T-helper 9 cell (primary cell): ENCODE measurements around the gene UPF3B.
"Not testable (repeated sequence)": the region's sequence is repeated elsewhere in the genome, so short reads cannot be mapped to it uniquely, and the experiment has no call there.

Source experiments
- DNase-seq: peaks from one replicate; pipeline ENCODE4 v3.0.0-alpha.2; 2020

Gene UPF3B

GRCh38 chrX:119821703-119822102 is 31.1 kb downstream of the UPF3B start:
- DNase-seq: not testable (repeated sequence)

DNA sequence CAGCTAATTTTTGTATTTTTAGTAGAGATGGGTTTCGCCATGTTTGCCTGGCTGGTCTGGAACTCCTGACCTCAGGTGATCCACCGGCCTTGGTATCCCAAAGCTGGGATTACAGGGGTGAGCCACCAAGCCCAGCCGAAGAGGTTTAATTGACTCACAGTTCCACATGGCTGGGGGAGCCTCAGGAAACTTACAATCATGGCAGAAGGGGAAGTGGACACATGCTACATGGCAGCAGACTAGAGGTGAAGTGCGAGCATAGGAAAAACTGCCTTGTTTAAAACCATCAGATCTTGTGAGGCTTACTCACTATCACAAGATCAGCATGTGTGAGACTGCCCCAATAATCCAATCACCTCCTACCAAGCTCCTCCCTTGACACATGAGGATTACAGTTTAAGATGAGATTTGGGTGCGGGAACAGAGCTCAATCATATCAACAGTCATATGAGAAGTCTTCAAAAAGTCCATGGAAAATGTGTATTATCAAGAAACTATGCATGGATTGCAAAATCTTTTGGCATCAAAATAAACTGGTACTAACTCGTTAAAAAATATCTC is 35.6 kb downstream of the UPF3B start:
- DNase-seq: no peak

GRCh38 chrX:119816300-119816699 is 36.5 kb downstream of the UPF3B start:
- no peak for DNase-seq

DNA sequence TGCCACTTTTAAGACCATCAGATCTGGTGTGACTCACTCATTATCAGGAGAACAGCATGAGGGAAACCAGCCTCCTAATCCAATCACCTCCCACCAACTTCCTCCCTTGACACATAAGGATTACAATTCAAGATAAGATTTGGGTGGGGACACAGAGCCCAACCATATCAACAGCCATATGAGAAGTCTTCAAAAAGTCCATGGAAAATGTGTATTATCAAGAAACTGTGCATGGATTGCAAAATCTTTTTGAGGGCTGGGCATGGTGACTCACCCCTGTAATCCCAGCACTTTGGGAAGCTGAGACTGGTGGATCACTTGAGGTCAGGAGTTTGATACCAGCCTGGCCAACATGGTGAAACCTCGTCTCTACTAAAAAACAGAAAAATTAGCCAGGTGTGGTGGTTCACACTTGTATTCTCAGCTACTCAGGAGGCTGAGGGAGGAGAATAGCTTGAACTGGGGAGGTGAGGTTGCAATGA is 43.5 kb downstream of the UPF3B start:
- no peak for DNase-seq

DNA sequence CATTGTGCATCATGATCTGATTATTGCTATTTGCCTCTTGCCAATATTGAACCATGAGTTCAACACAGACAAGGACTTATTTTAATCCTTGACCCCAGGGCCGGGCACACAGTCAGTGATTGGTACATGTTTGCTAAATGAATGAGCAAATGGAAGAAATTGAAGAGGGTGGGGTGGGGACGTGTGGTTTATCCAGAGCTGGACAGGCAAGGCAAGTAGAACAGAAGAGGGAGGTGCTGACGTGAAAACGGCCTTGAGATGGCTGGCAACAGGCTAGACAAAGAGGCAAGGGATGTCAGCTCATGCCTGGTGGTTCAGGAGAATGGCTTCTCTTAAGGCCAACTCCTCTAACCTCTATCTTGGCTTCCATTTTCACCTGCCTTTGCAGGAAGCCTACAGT is 44.3 kb downstream of the UPF3B start:
- not testable (repeated sequence) for DNase-seq

GRCh38 chrX:119802546-119802945 is 50.2 kb downstream of the UPF3B start:
- no peak for DNase-seq

- no peak for DNase-seq
These were observed 51.2 kb downstream of the UPF3B start for GRCh38 chrX:119801253-119802221.

DNA sequence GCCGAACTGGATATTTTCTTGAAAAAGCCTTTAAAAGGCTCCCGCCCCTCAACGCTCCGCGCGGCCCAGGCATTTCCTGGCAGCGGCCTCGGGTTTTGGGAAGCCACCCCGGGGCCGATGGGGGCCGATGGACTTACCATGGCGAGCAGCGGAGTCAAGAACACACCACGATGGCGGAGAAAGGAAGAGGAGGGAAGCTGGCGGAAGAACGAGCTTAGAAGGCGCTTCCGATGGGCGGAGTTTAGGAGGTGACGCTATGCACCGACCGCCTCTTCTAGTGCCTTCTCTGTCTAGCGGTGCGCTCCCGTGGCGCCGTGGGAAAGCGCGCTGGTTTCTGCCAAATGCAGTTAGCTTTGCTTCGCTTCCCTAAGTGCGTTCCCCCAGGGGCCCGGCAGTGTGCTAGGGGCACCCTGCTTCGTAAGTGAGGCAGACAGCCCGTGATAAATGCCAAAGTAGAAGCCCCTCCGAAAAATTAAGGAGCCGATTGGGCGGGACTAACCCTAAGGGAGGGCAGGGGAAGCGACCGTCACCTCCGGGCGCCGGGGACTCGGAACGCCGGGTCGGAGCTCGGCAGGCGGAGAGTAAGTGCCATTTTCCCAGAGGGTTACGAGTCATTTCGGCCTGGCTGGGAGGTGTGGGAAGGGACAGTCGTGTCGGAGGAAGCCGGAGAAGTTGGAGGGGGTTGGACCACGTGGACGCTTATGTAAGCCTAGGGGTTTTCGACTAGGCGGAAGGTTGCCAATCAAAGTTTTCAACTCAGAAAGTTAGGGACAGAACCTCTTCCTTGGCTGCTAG is 61.1 kb downstream of the UPF3B start, which contains the start of gene RPL39:
Gene RPL39 (minus strand): TSS at position 194 of the 795 bp plus-strand sequence. CDS start 54 bp downstream, at position 140.
- peak; percentile 67 for DNase-seq

DNA sequence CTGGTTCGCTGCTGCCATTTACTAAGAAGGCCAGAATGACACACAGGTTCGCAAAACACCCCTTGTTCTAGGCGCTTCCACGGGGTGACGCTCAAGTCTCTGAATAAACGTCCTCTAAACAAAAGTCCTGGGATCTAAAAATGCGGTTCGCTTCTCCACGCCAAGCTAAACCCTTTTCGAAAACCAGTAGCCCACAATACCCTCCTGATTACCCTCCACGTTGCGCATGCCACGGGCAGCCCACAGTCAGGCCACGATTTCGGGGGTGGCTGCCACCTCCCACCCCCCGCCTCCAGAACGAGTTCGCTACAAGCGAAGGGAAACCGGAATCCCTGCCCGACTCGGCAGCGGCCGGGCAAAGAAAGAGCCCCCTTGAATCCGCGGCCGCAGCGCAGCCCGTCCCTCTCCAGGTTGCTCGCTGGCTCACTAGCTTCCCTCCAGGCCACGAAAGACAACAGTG is 61.8 kb downstream of the UPF3B start:
- peak; percentile 9 for DNase-seq

- peak; percentile 40 for DNase-seq
These were observed 67.9 kb downstream of the UPF3B start for GRCh38 chrX:119784747-119785446.
